ENCODE results near the gene TCERG1L. TPM values are rescaled to one million over a fixed set of nuclear protein-coding genes. Genes with fewer than 3 reads are reported as not detected.

Gene TCERG1L
- polyA plus RNA-seq, 1 donor from 2014 or later, result 0.53 TPM

GRCh38 chr10:131093795-131094366 lies 217.6 kb downstream of the TCERG1L start:
- H3K9ac ChIP-seq (ENCODE audit: low read length), result no peak overlapping the region
- no peak for TF ChIP-seq MXI1 (conservative IDR thresholded peaks at IDR 0.05; ENCODE audit: poor library complexity, severe bottlenecking)
- no peak for TF ChIP-seq TAF1 (IDR thresholded peaks at IDR 0.05; ENCODE audit: low read depth)
- no peak for TF ChIP-seq CTCF (IDR thresholded peaks at IDR 0.05; ENCODE audit: poor library complexity, severe bottlenecking)
- no peak for TF ChIP-seq SMC3 (conservative IDR thresholded peaks at IDR 0.05; ENCODE audit: poor library complexity)
- no peak for TF ChIP-seq EZH2 (IDR thresholded peaks at IDR 0.05; ENCODE audit: borderline replicate concordance, insufficient read depth, low read length, poor library complexity, severe bottlenecking)
- no peak for TF ChIP-seq EP300 (conservative IDR thresholded peaks at IDR 0.05; ENCODE audit: poor library complexity, severe bottlenecking)
- no peak for TF ChIP-seq POLR2AphosphoS5 (IDR thresholded peaks at IDR 0.05)
- TF ChIP-seq, protein P1, sequence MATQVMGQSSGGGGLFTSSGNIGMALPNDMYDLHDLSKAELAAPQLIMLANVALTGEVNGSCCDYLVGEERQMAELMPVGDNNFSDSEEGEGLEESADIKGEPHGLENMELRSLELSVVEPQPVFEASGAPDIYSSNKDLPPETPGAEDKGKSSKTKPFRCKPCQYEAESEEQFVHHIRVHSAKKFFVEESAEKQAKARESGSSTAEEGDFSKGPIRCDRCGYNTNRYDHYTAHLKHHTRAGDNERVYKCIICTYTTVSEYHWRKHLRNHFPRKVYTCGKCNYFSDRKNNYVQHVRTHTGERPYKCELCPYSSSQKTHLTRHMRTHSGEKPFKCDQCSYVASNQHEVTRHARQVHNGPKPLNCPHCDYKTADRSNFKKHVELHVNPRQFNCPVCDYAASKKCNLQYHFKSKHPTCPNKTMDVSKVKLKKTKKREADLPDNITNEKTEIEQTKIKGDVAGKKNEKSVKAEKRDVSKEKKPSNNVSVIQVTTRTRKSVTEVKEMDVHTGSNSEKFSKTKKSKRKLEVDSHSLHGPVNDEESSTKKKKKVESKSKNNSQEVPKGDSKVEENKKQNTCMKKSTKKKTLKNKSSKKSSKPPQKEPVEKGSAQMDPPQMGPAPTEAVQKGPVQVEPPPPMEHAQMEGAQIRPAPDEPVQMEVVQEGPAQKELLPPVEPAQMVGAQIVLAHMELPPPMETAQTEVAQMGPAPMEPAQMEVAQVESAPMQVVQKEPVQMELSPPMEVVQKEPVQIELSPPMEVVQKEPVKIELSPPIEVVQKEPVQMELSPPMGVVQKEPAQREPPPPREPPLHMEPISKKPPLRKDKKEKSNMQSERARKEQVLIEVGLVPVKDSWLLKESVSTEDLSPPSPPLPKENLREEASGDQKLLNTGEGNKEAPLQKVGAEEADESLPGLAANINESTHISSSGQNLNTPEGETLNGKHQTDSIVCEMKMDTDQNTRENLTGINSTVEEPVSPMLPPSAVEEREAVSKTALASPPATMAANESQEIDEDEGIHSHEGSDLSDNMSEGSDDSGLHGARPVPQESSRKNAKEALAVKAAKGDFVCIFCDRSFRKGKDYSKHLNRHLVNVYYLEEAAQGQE (IDR thresholded peaks at IDR 0.05; ENCODE audit: borderline replicate concordance), result no peak
- TF ChIP-seq RAD21 (conservative IDR thresholded peaks at IDR 0.05), result no peak

GRCh38 chr10:131093346-131093745 lies 218.2 kb downstream of the TCERG1L start:
- H3K9me2 ChIP-seq (ENCODE audit: insufficient read depth, low read length), result no peaks in the 10 kb centered on the region
- no peaks in the 10 kb centered on the region for H3F3A ChIP-seq (ENCODE audit: insufficient read depth, low read length, poor library complexity, severe bottlenecking)
- no peaks in the 10 kb centered on the region for H3K36me3 ChIP-seq (ENCODE audit: insufficient read depth, low read length)
- no peak overlapping the region for H3K4me3 ChIP-seq (ENCODE audit: low read length)
- H4K20me1 ChIP-seq (ENCODE audit: insufficient read depth), result no peaks in the 10 kb centered on the region
- H3K79me2 ChIP-seq (replicated peaks; ENCODE audit: insufficient read depth, low read length), result no peaks in the 10 kb centered on the region
- H3K4me2 ChIP-seq (ENCODE audit: low read length), result no peak overlapping the region
- H3K9me3 ChIP-seq (ENCODE audit: low read length), result no peaks in the 10 kb centered on the region
- H3K9ac ChIP-seq (ENCODE audit: low read length), result no peak overlapping the region
- no peak overlapping the region for H3K27ac ChIP-seq (ENCODE audit: low read length)
- no peak overlapping the region for H2AFZ ChIP-seq (ENCODE audit: low read depth, low read length)
- no peaks in the 10 kb centered on the region for H3K27me3 ChIP-seq (ENCODE audit: insufficient read depth, low read depth, low read length)
- TF ChIP-seq EP300 (conservative IDR thresholded peaks at IDR 0.05; ENCODE audit: poor library complexity, severe bottlenecking) (no peak), EZH2 (IDR thresholded peaks at IDR 0.05; ENCODE audit: borderline replicate concordance, insufficient read depth, low read length, poor library complexity, severe bottlenecking) (no peak), MXI1 (conservative IDR thresholded peaks at IDR 0.05; ENCODE audit: poor library complexity, severe bottlenecking) (no peak), CTCF (IDR thresholded peaks at IDR 0.05; ENCODE audit: poor library complexity, severe bottlenecking) (no peak), SMC3 (conservative IDR thresholded peaks at IDR 0.05; ENCODE audit: poor library complexity) (no peak)
- TF ChIP-seq, protein P1 (IDR thresholded peaks at IDR 0.05; ENCODE audit: borderline replicate concordance), result no peak

More at GRCh38 chr10:131093795-131094366, 217.6 kb downstream of the TCERG1L start:
- Histone ChIP-seq H3K4me2 (ENCODE audit: low read length) (no peak overlapping the region), H3K27me3 (ENCODE audit: insufficient read depth, low read depth, low read length) (no peaks in the 10 kb centered on the region), H4K20me1 (ENCODE audit: insufficient read depth) (no peaks in the 10 kb centered on the region), H3K79me2 (replicated peaks; ENCODE audit: insufficient read depth, low read length) (no peaks in the 10 kb centered on the region), H3F3A (ENCODE audit: insufficient read depth, low read length, poor library complexity, severe bottlenecking) (no peaks in the 10 kb centered on the region), H3K9me2 (ENCODE audit: insufficient read depth, low read length) (no peaks in the 10 kb centered on the region), H3K36me3 (ENCODE audit: insufficient read depth, low read length) (no peaks in the 10 kb centered on the region), H3K9me3 (ENCODE audit: low read length) (no peaks in the 10 kb centered on the region), H3K4me3 (ENCODE audit: low read length) (no peak overlapping the region), H3K27ac (ENCODE audit: low read length) (no peak overlapping the region), H2AFZ (ENCODE audit: low read depth, low read length) (no peak overlapping the region)
